Upper lobe of right lung (tissue), 1 donor: ENCODE measurements around the gene PRKG2. TPM values are rescaled to one million over a fixed set of nuclear protein-coding genes. Genes with fewer than 3 reads are reported as not detected.

Experiments used
- ATAC-seq: fragments of 200-7000 bp; cut with Tn5 transposase; one replicate; pipeline ENCODE4 v1.9.1; 2020; ENCODE audit warnings: mild to moderate bottlenecking, moderate library complexity
- DNase-seq: peaks from one replicate; pipeline ENCODE4 v3.0.0-alpha.2; 2020
- H3K27ac ChIP-seq: fragments of 200-600 bp; one replicate; pipeline ENCODE4 v1.8.0; 2022
- H3K27me3 ChIP-seq: fragments of 200-600 bp; one replicate; pipeline ENCODE4 v1.8.0; 2022; ENCODE audit warnings: mild to moderate bottlenecking
- H3K36me3 ChIP-seq: fragments of 200-600 bp; one replicate; pipeline ENCODE4 v1.8.0; 2022
- H3K4me1 ChIP-seq: fragments of 200-600 bp; one replicate; pipeline ENCODE4 v1.8.0; 2022
- H3K4me3 ChIP-seq: fragments of 200-600 bp; one replicate; pipeline ENCODE4 v1.8.0; 2022; ENCODE audit warnings: mild to moderate bottlenecking
- H3K9me3 ChIP-seq: fragments of 200-600 bp; one replicate; pipeline ENCODE4 v1.8.0; 2022
- CTCF ChIP-seq: fragments of 200-600 bp; IDR thresholded peaks from one replicate; pipeline ENCODE4 v1.8.0; 2022; ENCODE audit warnings: antibody characterized with exemption
- intact Hi-C: fragments of 100-400 bp; cut with DNase I; formaldehyde crosslinking; loops from one replicate; pipeline ENCODE4 v1.11.0; 2022
- total RNA-seq: library from RNA; stranded (reverse); fragmentation: NEBNext Ultra II Directional; extraction: Animal tissue kit (Norgen Biotek cat#: 25700); gene quantifications from one replicate; pipeline ENCODE4 v1.2.1, GENCODE V29; 2021
- donor health status: DM: no; HTN: yes; CAD: no; lungs with severe emphysema.

Gene PRKG2
- total RNA-seq, 1 donor from 2014 or later, result 8.1 TPM

- intact Hi-C loops, result no loop called here
- Histone ChIP-seq H3K27me3 (no peaks in the 10 kb centered on the region), H3K4me1 (no peaks in the 10 kb centered on the region), H3K36me3 (no peaks in the 10 kb centered on the region), H3K27ac (no peak overlapping the region), H3K4me3 (no peak overlapping the region), H3K9me3 (no peaks in the 10 kb centered on the region)
- ATAC-seq (no peak), DNase-seq (no peak)
- TF ChIP-seq CTCF, result no peak
These were observed 16.4 kb downstream of the PRKG2 start for GRCh38 chr4:81198609-81199008.

- DNase-seq, result no peak
- intact Hi-C loops, result no loop called here
- no peak for TF ChIP-seq CTCF
- no peak overlapping the region for H3K27ac ChIP-seq
- H3K9me3 ChIP-seq, result no peaks in the 10 kb centered on the region
- H3K27me3 ChIP-seq, result no peaks in the 10 kb centered on the region
- H3K4me3 ChIP-seq, result no peak overlapping the region
- H3K36me3 ChIP-seq, result no peaks in the 10 kb centered on the region
- no peaks in the 10 kb centered on the region for H3K4me1 ChIP-seq
- no peak for ATAC-seq
These were observed 17.0 kb downstream of the PRKG2 start for GRCh38 chr4:81197864-81198524.

GRCh38 chr4:81196126-81196650, 18.8 kb downstream of the PRKG2 start:
- Histone ChIP-seq H3K27me3 (no peaks in the 10 kb centered on the region), H3K36me3 (no peaks in the 10 kb centered on the region), H3K4me3 (no peak overlapping the region), H3K9me3 (no peaks in the 10 kb centered on the region), H3K4me1 (no peaks in the 10 kb centered on the region), H3K27ac (no peak overlapping the region)
- DNase-seq, result no peak
- no peak for ATAC-seq
- no peak for TF ChIP-seq CTCF
- intact Hi-C loops, result no loop called here

GRCh38 chr4:81195475-81195874, 19.5 kb downstream of the PRKG2 start:
- intact Hi-C loops, result no loop called here
- DNase-seq, result no peak

GRCh38 chr4:81194286-81194685, 20.7 kb downstream of the PRKG2 start:
- H3K36me3 ChIP-seq, result no peaks in the 10 kb centered on the region
- no peak overlapping the region for H3K27ac ChIP-seq
- H3K9me3 ChIP-seq, result no peaks in the 10 kb centered on the region
- intact Hi-C loops, result no loop called here
- no peaks in the 10 kb centered on the region for H3K27me3 ChIP-seq
- DNase-seq (no peak), ATAC-seq (no peak)
- no peak overlapping the region for H3K4me3 ChIP-seq
- TF ChIP-seq CTCF, result no peak
- no peaks in the 10 kb centered on the region for H3K4me1 ChIP-seq

More at GRCh38 chr4:81195475-81195874, 19.5 kb downstream of the PRKG2 start:
- H3K9me3 ChIP-seq, result no peaks in the 10 kb centered on the region
- no peaks in the 10 kb centered on the region for H3K4me1 ChIP-seq
- no peak overlapping the region for H3K27ac ChIP-seq
- H3K27me3 ChIP-seq, result no peaks in the 10 kb centered on the region
- H3K4me3 ChIP-seq, result no peak overlapping the region
- no peak for TF ChIP-seq CTCF
- no peaks in the 10 kb centered on the region for H3K36me3 ChIP-seq
- ATAC-seq, result no peak

- no peaks in the 10 kb centered on the region for H3K4me1 ChIP-seq
- ATAC-seq (no peak), DNase-seq (no peak)
- H3K36me3 ChIP-seq, result no peaks in the 10 kb centered on the region
- no peak overlapping the region for H3K27ac ChIP-seq
- no peak for TF ChIP-seq CTCF
- intact Hi-C loops, result no loop called here
- H3K9me3 ChIP-seq, result no peaks in the 10 kb centered on the region
- H3K27me3 ChIP-seq, result no peaks in the 10 kb centered on the region
- H3K4me3 ChIP-seq, result no peak overlapping the region
These were observed 34.1 kb downstream of the PRKG2 start for GRCh38 chr4:81180916-81181315.
